ENCODE data around the gene AQP12B.

DNA sequence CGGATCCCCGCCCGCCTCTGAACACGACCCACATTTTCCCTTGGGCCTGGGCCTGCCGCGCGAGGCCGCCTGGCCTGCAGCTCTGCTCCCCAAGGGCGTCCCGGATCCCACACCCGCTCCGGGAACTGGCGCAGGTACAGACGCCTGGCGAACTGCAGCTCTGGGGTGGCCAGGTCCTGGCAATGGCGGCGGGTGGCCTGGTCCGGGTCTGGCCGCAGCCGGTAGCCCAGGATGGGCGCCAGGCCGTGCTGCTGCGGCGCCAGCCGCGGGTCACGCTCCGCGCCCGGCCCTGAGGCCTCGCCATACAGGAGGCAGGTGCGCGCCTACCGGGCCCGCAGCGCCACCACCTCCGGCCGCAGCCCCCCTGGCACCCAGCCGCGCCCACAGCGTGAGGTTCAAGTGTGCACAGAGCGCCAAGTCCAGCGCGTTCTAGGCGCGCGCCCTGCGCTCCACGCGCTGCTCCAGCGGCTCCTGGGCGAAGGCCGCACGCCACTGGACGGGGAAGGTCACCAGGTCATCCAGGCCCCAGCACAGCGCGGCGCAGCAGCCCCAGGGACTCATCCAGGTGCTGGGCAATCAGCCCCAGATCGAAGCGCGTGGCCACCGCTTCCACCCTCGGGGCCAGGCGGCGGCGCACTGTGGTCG is 18.5 kb upstream of the AQP12B start:
- TF ChIP-seq, protein P1, sequence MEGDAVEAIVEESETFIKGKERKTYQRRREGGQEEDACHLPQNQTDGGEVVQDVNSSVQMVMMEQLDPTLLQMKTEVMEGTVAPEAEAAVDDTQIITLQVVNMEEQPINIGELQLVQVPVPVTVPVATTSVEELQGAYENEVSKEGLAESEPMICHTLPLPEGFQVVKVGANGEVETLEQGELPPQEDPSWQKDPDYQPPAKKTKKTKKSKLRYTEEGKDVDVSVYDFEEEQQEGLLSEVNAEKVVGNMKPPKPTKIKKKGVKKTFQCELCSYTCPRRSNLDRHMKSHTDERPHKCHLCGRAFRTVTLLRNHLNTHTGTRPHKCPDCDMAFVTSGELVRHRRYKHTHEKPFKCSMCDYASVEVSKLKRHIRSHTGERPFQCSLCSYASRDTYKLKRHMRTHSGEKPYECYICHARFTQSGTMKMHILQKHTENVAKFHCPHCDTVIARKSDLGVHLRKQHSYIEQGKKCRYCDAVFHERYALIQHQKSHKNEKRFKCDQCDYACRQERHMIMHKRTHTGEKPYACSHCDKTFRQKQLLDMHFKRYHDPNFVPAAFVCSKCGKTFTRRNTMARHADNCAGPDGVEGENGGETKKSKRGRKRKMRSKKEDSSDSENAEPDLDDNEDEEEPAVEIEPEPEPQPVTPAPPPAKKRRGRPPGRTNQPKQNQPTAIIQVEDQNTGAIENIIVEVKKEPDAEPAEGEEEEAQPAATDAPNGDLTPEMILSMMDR (conservative IDR thresholded peaks at IDR 0.05): no peak
- no peak for TF ChIP-seq ZFX (IDR thresholded peaks at IDR 0.05)
